ENCODE measurements around the gene SLC2A6. TPM values are rescaled to one million over a fixed set of nuclear protein-coding genes. Genes with fewer than 3 reads are reported as not detected.

SLC2A6 gene
- total RNA-seq, 1 donor from 2014 or later, result 2.6 TPM

DNA sequence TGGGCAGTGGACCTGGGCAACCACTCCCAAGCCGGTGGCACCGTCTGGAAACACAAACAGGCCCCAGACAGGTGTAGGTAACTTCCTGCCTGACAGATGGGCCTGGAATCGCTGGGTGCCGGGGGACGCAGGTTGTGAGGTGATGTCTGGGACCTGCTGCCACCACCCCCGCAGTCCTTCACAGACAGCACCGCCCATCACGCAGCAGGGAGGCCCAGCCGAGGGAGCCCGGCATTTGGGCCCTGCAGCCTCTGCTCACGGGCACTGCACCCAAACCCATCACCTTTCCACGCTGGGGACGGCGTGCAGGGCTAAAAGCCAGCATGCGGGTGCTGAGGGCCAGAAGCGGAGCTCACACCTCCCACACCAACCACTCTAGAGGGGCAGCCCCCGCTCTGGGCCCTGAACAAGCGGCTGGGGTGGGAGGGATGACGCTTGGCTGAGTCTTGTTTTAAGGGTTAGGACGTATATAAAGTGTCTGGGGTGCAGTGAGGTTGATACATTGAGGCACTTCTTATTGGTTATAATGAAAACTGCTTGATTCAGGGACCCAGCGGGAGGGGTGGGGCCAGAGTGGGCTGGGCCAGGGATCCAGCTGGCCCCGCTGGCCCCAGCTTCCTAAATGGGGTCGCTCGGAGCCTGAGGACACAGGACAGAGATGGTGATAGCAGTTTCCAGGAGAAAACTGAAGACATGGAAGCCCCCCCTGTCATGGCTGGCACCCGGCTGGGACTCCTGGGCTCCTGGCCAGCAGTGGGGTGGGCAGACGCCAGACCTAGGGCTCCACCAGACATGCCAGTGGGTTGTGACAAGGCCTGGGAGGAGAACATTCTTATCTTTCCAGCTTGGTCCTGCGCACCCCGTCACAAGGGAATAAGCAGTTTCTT, 34.6 kb upstream of the SLC2A6 start:
- FAIRE-seq (no peak), DNase-seq (ENCODE audit: low read depth) (no peak)
- Histone ChIP-seq H3K27me3 (ENCODE audit: control insufficient read depth, insufficient read depth, low read length) (no peaks in the 10 kb centered on the region), H3K4me3 (ENCODE audit: low read depth, low read length) (no peak overlapping the region), H3K36me3 (ENCODE audit: control insufficient read depth, insufficient read depth, low read length) (no peaks in the 10 kb centered on the region)
- TF ChIP-seq, protein P1, sequence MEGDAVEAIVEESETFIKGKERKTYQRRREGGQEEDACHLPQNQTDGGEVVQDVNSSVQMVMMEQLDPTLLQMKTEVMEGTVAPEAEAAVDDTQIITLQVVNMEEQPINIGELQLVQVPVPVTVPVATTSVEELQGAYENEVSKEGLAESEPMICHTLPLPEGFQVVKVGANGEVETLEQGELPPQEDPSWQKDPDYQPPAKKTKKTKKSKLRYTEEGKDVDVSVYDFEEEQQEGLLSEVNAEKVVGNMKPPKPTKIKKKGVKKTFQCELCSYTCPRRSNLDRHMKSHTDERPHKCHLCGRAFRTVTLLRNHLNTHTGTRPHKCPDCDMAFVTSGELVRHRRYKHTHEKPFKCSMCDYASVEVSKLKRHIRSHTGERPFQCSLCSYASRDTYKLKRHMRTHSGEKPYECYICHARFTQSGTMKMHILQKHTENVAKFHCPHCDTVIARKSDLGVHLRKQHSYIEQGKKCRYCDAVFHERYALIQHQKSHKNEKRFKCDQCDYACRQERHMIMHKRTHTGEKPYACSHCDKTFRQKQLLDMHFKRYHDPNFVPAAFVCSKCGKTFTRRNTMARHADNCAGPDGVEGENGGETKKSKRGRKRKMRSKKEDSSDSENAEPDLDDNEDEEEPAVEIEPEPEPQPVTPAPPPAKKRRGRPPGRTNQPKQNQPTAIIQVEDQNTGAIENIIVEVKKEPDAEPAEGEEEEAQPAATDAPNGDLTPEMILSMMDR (IDR thresholded peaks at IDR 0.05; ENCODE audit: insufficient read depth, low read length, severe bottlenecking), result no peak

DNA sequence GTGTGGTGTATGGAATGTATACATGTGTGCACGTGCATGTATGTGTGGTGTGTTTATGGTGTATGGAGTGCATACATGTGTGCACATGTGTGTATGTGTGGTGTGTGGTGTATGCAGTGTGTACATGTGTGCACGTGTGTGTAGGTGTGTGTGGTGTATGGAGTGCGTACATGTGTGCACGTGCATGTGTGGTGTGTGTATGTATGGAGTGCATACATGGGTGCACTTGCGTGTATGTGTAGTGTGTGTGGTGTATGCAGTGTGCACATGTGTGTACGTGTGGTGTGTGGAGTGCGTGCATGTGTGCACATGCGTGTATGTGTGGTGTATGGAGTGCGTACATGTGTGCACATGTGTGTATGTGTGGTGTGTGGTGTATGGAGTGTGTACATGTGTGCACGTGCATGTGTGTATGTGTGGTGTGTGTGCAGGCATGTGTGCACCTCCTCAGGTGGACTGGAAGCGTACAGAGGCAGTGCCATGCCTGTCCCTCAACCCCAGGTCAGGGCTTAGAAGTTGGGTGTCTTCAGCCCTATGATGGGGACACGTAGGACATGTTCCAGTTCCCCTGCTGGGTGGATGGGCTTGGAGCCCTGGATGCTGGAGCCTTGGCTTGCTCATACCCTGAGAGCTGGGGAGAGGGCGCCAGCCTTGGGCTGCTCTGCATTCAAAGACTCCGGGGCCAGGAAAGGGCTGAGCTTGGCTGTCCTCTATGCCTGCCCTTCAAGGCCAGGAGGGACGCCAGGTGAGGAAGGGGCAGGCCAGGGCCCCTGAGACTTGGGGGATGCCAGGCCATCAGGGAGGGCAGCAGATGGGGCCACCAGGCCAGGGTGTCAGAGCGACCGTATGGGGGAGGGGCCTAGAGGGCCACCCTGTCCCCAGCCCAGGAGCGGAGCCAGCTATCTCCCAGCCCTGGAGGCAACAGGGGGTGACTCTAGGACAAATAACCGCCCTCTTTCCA, 33.6 kb upstream of the SLC2A6 start:
- DNase-seq (ENCODE audit: low read depth) (no peak), FAIRE-seq (peak; percentile 99)
- H3K36me3 ChIP-seq (ENCODE audit: control insufficient read depth, insufficient read depth, low read length), result no peaks in the 10 kb centered on the region
- no peak overlapping the region for H3K4me3 ChIP-seq (ENCODE audit: low read depth, low read length)
- H3K27me3 ChIP-seq (ENCODE audit: control insufficient read depth, insufficient read depth, low read length), result peaks cover 3% of the 10 kb centered on the region
- TF ChIP-seq, protein P1 (IDR thresholded peaks at IDR 0.05; ENCODE audit: insufficient read depth, low read length, severe bottlenecking), result no peak

DNA sequence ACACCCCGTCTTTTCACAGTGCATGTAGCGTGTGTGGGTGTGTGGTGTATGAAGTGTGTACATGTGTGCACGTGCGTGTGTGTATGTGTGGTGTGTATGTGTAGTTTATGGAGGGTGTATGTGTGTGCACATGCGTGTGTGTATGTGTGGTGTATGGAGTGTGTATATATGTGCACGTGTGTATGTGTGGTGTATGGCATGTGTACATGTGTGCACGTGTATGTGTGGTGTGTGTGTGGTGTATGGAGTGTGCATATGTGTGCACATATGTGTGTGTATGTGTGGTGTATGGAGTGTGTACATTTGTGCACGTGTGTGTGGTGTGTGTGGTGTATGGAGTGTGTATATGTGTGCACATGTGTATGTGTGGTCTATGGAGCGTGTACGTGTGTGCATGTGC, 32.7 kb upstream of the SLC2A6 start:
- H3K4me3 ChIP-seq (ENCODE audit: low read depth, low read length), result no peak overlapping the region
- FAIRE-seq (no peak), DNase-seq (ENCODE audit: low read depth) (no peak)
- H3K36me3 ChIP-seq (ENCODE audit: control insufficient read depth, insufficient read depth, low read length), result no peaks in the 10 kb centered on the region
- TF ChIP-seq, protein P1 (IDR thresholded peaks at IDR 0.05; ENCODE audit: insufficient read depth, low read length, severe bottlenecking), result no peak
- H3K27me3 ChIP-seq (ENCODE audit: control insufficient read depth, insufficient read depth, low read length), result peaks cover 3% of the 10 kb centered on the region

DNA sequence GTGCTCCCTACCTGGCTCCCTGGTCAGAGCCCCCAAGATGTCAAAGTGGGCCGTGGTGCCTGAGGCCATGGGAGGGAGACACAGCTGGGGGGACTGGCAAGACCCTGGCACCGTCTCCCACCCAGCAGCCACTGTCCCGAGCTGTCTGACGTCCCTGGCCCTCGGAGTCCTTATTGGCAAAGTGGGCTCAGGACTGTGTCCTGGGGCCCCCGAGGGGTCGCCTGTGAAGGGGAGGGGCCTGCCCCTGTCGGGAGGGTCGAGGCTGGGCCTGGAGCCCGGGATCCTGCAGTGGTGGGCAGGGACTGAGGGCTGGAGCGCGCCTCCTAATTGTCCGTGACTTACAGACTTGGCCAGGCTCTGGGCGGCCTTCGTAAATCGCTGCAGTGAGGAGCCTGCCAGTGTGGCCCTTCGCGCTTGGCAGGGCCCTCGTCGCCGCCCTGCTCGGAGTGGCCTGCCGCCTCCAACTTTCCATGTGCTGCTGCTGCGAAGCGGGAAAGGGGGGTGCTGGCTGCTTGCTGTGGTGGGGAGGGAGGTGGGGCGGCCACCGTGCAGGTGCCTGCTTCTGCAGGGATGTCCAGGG, 32.1 kb upstream of the SLC2A6 start:
- H3K4me3 ChIP-seq (ENCODE audit: low read depth, low read length), result no peak overlapping the region
- TF ChIP-seq, protein P1 (IDR thresholded peaks at IDR 0.05; ENCODE audit: insufficient read depth, low read length, severe bottlenecking), result no peak
- FAIRE-seq, result no peak
- no peak for DNase-seq (ENCODE audit: low read depth)
- no peaks in the 10 kb centered on the region for H3K36me3 ChIP-seq (ENCODE audit: control insufficient read depth, insufficient read depth, low read length)
- H3K27me3 ChIP-seq (ENCODE audit: control insufficient read depth, insufficient read depth, low read length), result peaks cover 3% of the 10 kb centered on the region

DNA sequence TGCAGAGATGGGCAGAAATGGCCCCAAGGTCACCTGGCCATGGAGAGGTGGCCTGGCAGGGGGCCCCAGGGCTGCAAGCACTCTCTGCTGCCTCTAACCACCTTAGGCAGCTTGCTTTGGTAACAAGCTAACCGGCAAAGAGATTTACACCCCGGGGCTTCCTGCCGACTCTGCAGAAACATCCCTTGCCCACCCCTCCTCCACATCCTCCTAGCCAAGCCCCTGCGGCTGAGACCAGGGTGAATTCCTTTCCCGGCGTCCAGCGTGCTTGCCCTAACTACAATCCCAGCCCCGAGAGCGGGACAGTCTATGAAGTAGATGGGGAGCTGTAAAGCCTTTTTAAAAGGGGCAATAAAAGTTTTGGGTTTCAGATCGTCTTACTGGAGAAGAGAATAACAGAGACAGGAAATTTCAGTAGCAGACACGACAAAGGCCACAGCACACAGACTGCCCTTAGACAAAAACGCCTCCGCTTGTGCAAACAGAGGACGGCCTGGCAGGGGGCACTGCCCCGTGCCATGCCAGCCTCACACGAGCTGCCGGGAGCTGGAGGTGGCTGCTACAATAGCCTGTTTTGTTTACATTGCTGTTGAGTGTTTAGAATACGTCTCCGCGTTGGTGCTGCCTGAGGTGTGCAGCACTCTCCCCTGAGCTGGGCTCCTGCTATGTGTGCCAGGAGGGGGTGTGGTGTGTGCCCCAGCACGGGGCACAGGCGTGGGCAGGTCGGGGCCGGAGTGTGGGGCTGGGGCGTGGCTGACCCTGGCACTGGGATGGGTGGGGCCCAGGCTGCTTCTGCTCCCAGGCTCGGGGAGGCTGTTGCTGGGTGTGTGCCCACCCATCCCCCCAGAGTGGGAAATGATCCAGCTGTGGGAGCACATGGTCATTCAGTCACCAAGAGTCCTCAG, 30.5 kb upstream of the SLC2A6 start:
- DNase-seq (ENCODE audit: low read depth) (peak; percentile 17), FAIRE-seq (no peak)
- Histone ChIP-seq H3K27me3 (ENCODE audit: control insufficient read depth, insufficient read depth, low read length) (peaks cover 3% of the 10 kb centered on the region), H3K4me3 (ENCODE audit: low read depth, low read length) (no peak overlapping the region), H3K36me3 (ENCODE audit: control insufficient read depth, insufficient read depth, low read length) (no peaks in the 10 kb centered on the region)
- TF ChIP-seq, protein P1 (IDR thresholded peaks at IDR 0.05; ENCODE audit: insufficient read depth, low read length, severe bottlenecking), result no peak
